ENCODE results near the gene MRPL45. TPM values are rescaled to one million over a fixed set of nuclear protein-coding genes. Genes with fewer than 3 reads are reported as not detected.
A peak's percentile ranks its signal among the peaks of the same experiment; 100 is the strongest.

The MRPL45 gene
- total and polyA plus RNA-seq, 5 donors from 2014 or later = 12.8 to 35.0 (median 30.0) TPM

- H3K36me3 ChIP-seq (ENCODE audit: control insufficient read depth, insufficient read depth, low read length) = peaks cover 19% of the 10 kb centered on the region
- H3K27ac ChIP-seq (ENCODE audit: insufficient read depth, low read length, poor library complexity, severe bottlenecking) = no peak overlapping the region
- Mint-ChIP-seq H3K27ac (peak overlapping the region in 2 of 3 donors; percentile 14 to 17), H3K4me1 (peaks cover 9 to 17% (median 13%) of the 10 kb centered on the region in 4 donors), H3K9me3 (no peaks in the 10 kb centered on the region), H3K4me3 (no peak overlapping the region), H3K36me3 (peaks cover 15% of the 10 kb centered on the region), H3K27me3 (no peaks in the 10 kb centered on the region)
- DNase-seq = no peak
- no peak for ATAC-seq (ENCODE audit: low read depth in 2 of 2)
- H3K4me3 ChIP-seq (ENCODE audit: low read depth, low read length) = no peak overlapping the region
- no peaks in the 10 kb centered on the region for H3K4me1 ChIP-seq (ENCODE audit: control insufficient read depth, insufficient read depth, low read length, poor library complexity, severe bottlenecking)
- H3K9me3 ChIP-seq (ENCODE audit: control insufficient read depth in 2 of 2, low read length in 2 of 2) = no peaks in the 10 kb centered on the region
- no peaks in the 10 kb centered on the region for H3K27me3 ChIP-seq (ENCODE audit: control insufficient read depth, insufficient read depth, low read length)
These were observed 64.9 kb downstream of the MRPL45 start for GRCh38 chr17:38361694-38362465.

GRCh38 chr17:38363016-38363415 lies 66.0 kb downstream of the MRPL45 start:
- H3K36me3 ChIP-seq (ENCODE audit: control insufficient read depth, insufficient read depth, low read length) = peaks cover 25% of the 10 kb centered on the region
- Mint-ChIP-seq H3K27me3 (no peaks in the 10 kb centered on the region), H3K4me3 (no peak overlapping the region), H3K4me1 (peaks cover 2 to 7% (median 5%) of the 10 kb centered on the region in 4 donors), H3K27ac (no peak overlapping the region), H3K36me3 (peaks cover 20% of the 10 kb centered on the region), H3K9me3 (no peaks in the 10 kb centered on the region)
- no peaks in the 10 kb centered on the region for H3K4me1 ChIP-seq (ENCODE audit: control insufficient read depth, insufficient read depth, low read length, poor library complexity, severe bottlenecking)
- ATAC-seq (ENCODE audit: low read depth in 2 of 2) = no peak
- no peaks in the 10 kb centered on the region for H3K9me3 ChIP-seq (ENCODE audit: control insufficient read depth in 2 of 2, low read length in 2 of 2)
- no peak overlapping the region for H3K27ac ChIP-seq (ENCODE audit: insufficient read depth, low read length, poor library complexity, severe bottlenecking)
- H3K4me3 ChIP-seq (ENCODE audit: low read depth, low read length) = no peak overlapping the region
- DNase-seq = no peak
- H3K27me3 ChIP-seq (ENCODE audit: control insufficient read depth, insufficient read depth, low read length) = no peaks in the 10 kb centered on the region

DNA sequence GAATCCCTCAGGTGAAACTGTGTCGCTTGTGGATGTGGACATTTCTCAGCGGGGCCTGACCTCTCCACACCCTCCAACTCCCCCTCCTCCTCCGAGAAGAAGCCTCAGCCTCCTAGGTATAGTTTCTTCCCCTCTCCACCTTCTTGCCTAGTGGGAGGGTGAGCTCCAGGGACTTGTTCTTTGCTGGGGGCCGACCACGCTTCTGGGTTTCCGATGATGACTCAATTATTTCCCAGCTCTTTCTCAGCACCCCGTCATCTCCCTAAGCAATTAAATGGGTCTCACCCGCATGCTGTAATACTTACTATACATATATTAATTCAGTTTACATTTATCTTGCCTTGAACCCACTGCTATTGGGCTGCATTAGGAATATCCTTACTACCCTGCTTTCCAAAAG lies 67.8 kb downstream of the MRPL45 start:
- no peaks in the 10 kb centered on the region for H3K27me3 ChIP-seq (ENCODE audit: control insufficient read depth, insufficient read depth, low read length)

GRCh38 chr17:38369124-38369886 lies 72.3 kb downstream of the MRPL45 start:
- Histone ChIP-seq H3K27me3 (ENCODE audit: control insufficient read depth, insufficient read depth, low read length) (no peaks in the 10 kb centered on the region), H3K9me3 (ENCODE audit: control insufficient read depth in 2 of 2, low read length in 2 of 2) (no peaks in the 10 kb centered on the region), H3K36me3 (ENCODE audit: control insufficient read depth, insufficient read depth, low read length) (peaks cover 26% of the 10 kb centered on the region), H3K4me1 (ENCODE audit: control insufficient read depth, insufficient read depth, low read length, poor library complexity, severe bottlenecking) (no peaks in the 10 kb centered on the region), H3K27ac (ENCODE audit: insufficient read depth, low read length, poor library complexity, severe bottlenecking) (no peak overlapping the region), H3K4me3 (ENCODE audit: low read depth, low read length) (no peak overlapping the region)
- Mint-ChIP-seq H3K27ac (peak overlapping the region in 2 of 3 donors; percentile 27 to 38), H3K4me3 (no peak overlapping the region), H3K9me3 (no peaks in the 10 kb centered on the region), H3K4me1 (peaks cover 0 to 4% (median 2%) of the 10 kb centered on the region in 4 donors), H3K27me3 (no peaks in the 10 kb centered on the region), H3K36me3 (peaks cover 39% of the 10 kb centered on the region)
- DNase-seq (no peak), ATAC-seq (ENCODE audit: low read depth in 2 of 2) (no peak)

More for the DNA sequence above, 67.8 kb downstream of the MRPL45 start:
- Mint-ChIP-seq H3K36me3 (peaks cover 30% of the 10 kb centered on the region), H3K4me1 (peaks cover 0 to 4% (median 0%) of the 10 kb centered on the region in 4 donors), H3K27me3 (no peaks in the 10 kb centered on the region), H3K4me3 (no peak overlapping the region), H3K27ac (no peak overlapping the region), H3K9me3 (no peaks in the 10 kb centered on the region)
- Histone ChIP-seq H3K4me1 (ENCODE audit: control insufficient read depth, insufficient read depth, low read length, poor library complexity, severe bottlenecking) (no peaks in the 10 kb centered on the region), H3K27ac (ENCODE audit: insufficient read depth, low read length, poor library complexity, severe bottlenecking) (no peak overlapping the region), H3K9me3 (ENCODE audit: control insufficient read depth in 2 of 2, low read length in 2 of 2) (no peaks in the 10 kb centered on the region), H3K36me3 (ENCODE audit: control insufficient read depth, insufficient read depth, low read length) (peaks cover 34% of the 10 kb centered on the region), H3K4me3 (ENCODE audit: low read depth, low read length) (no peak overlapping the region)
- DNase-seq = no peak
- no peak for ATAC-seq (ENCODE audit: low read depth in 2 of 2)

Other genes starting within 250 kb of the MRPL45 start
- 2.0 TPM for gene TBC1D3C, start 228.5 kb upstream of the MRPL45 start, total RNA-seq
- gene TBC1D3C, start 228.5 kb upstream of the MRPL45 start, polyA plus RNA-seq = not detected
- gene TBC1D3E, start 169.2 kb upstream of the MRPL45 start, total RNA-seq = not detected
- gene TBC1D3E, start 169.2 kb upstream of the MRPL45 start, polyA plus RNA-seq = not detected
- gene TBC1D3, start 104.6 kb upstream of the MRPL45 start, total RNA-seq = not detected
- not detected for gene TBC1D3, start 104.6 kb upstream of the MRPL45 start, polyA plus RNA-seq
- 0.07 TPM for gene GPR179, start 46.8 kb downstream of the MRPL45 start, total RNA-seq
- not detected for gene GPR179, start 46.8 kb downstream of the MRPL45 start, polyA plus RNA-seq
- gene SOCS7, start 54.7 kb downstream of the MRPL45 start, total RNA-seq = 14.4 TPM
- gene SOCS7, start 54.7 kb downstream of the MRPL45 start, polyA plus RNA-seq = under 1 TPM; 0.32 to 0.47 (median 0.38) TPM
- 2.3 TPM for gene ARHGAP23, start 131.3 kb downstream of the MRPL45 start, total RNA-seq
- gene ARHGAP23, start 131.3 kb downstream of the MRPL45 start, polyA plus RNA-seq = under 1 TPM in 2 of 4 donors, not detected in 2; 0.22 to 0.30 TPM